Endothelial cell (in vitro differentiated cells): ENCODE measurements around the gene PLS1. TPM values are rescaled to one million over a fixed set of nuclear protein-coding genes. Genes with fewer than 3 reads are reported as not detected.
"Not testable (repeated sequence)": the region's sequence is repeated elsewhere in the genome, so short reads cannot be mapped to it uniquely, and the experiment has no call there.

ENCODE experiments used
- DNase-seq: peaks from one replicate; pipeline ENCODE4 v3.0.0; 2021; ENCODE audit warnings: low spot score
- H3K27ac Mint-ChIP-seq: one replicate; pipeline ENCODE4 v1.8.0; 2021; ENCODE audit warnings: mixed read lengths, inconsistent platforms; ENCODE audit not compliant: unreplicated experiment
- H3K27me3 Mint-ChIP-seq: one replicate; pipeline ENCODE4 v1.8.0; 2021; ENCODE audit warnings: mild to moderate bottlenecking, moderate library complexity, mixed read lengths, inconsistent platforms; ENCODE audit not compliant: unreplicated experiment
- H3K36me3 Mint-ChIP-seq: one replicate; pipeline ENCODE4 v1.8.0; 2021; ENCODE audit warnings: mild to moderate bottlenecking, low read depth, mixed read lengths, inconsistent platforms; ENCODE audit not compliant: unreplicated experiment
- H3K4me1 Mint-ChIP-seq: one replicate; pipeline ENCODE4 v1.8.0; 2021; ENCODE audit warnings: mild to moderate bottlenecking, mixed read lengths, inconsistent platforms; ENCODE audit not compliant: unreplicated experiment
- H3K4me3 Mint-ChIP-seq: one replicate; pipeline ENCODE4 v1.8.0; 2021; ENCODE audit warnings: mild to moderate bottlenecking, mixed read lengths, inconsistent platforms; ENCODE audit not compliant: unreplicated experiment
- H3K9me3 Mint-ChIP-seq: one replicate; pipeline ENCODE4 v1.8.0; 2021; ENCODE audit warnings: mixed read lengths, inconsistent platforms; ENCODE audit not compliant: unreplicated experiment
- total RNA-seq: library from RNA; stranded (reverse); fragmentation: NEBNext Ultra II Directional; extraction: Animal tissue kit (Norgen Biotek cat#: 25700); gene quantifications from one replicate; pipeline ENCODE4 v1.2.1, GENCODE V29; 2021; ENCODE audit not compliant: unreplicated experiment
- TF ChIP-seq, protein P1 (sequence below): fragments of 200-600 bp; sonication (generic); IDR thresholded peaks from one replicate; pipeline ENCODE4 v1.5.0; 2021; ENCODE audit warnings: antibody characterized with exemption; ENCODE audit not compliant: unreplicated experiment

The PLS1 gene
- total RNA-seq, 1 donor from 2014 or later, result 2.0 TPM

DNA sequence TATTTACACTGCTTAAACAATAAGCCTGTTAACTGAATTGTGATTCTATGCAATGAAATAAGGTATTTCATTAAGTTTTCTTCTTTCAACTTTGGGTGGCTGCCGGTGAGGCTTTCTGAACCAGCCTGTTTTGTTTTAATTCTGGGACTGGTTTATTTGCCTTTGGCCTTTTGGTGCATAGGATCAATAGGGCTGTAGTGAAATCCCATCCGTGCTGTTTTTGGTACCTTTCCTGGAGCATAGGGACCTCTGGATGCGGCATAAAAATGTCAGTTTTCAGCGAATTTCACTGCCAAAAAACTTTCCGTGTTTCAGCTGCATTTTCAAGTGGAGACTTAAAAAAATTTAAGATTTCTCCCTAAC lies 514 bp downstream of the PLS1 start:
- peak overlapping the region; percentile 97 for H3K4me3 Mint-ChIP-seq
- H3K4me1 Mint-ChIP-seq, result peaks cover 9% of the 10 kb centered on the region
- H3K27ac Mint-ChIP-seq, result no peak overlapping the region
- H3K9me3 Mint-ChIP-seq, result no peaks in the 10 kb centered on the region
- no peak for DNase-seq
- peaks cover 2% of the 10 kb centered on the region for H3K27me3 Mint-ChIP-seq
- TF ChIP-seq, protein P1, sequence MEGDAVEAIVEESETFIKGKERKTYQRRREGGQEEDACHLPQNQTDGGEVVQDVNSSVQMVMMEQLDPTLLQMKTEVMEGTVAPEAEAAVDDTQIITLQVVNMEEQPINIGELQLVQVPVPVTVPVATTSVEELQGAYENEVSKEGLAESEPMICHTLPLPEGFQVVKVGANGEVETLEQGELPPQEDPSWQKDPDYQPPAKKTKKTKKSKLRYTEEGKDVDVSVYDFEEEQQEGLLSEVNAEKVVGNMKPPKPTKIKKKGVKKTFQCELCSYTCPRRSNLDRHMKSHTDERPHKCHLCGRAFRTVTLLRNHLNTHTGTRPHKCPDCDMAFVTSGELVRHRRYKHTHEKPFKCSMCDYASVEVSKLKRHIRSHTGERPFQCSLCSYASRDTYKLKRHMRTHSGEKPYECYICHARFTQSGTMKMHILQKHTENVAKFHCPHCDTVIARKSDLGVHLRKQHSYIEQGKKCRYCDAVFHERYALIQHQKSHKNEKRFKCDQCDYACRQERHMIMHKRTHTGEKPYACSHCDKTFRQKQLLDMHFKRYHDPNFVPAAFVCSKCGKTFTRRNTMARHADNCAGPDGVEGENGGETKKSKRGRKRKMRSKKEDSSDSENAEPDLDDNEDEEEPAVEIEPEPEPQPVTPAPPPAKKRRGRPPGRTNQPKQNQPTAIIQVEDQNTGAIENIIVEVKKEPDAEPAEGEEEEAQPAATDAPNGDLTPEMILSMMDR, result no peak
- H3K36me3 Mint-ChIP-seq, result no peaks in the 10 kb centered on the region

DNA sequence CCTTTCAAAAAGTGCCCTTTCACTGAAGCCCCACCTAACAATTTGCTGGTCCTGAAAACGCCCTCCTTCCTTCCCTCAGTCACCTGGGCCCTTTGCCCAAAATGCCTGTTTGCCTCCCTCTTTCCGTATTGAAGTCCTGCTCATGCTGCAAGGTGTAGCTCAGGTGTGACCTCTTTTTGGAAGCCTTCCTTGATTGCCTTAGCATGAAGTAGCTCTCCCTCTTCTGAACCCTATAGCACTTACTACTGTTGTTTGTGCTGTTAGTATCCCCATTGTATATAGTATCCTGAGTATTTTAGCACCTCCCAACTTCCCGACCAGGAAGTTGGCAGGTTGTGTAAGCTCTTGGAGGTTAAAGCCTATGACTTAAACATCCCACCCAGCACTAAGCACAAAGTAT lies 1.7 kb downstream of the PLS1 start:
- Mint-ChIP-seq H3K27me3 (peaks cover 2% of the 10 kb centered on the region), H3K4me3 (no peak overlapping the region), H3K9me3 (no peaks in the 10 kb centered on the region), H3K4me1 (peaks cover 9% of the 10 kb centered on the region), H3K27ac (no peak overlapping the region), H3K36me3 (no peaks in the 10 kb centered on the region)
- DNase-seq, result no peak
- TF ChIP-seq, protein P1, result no peak

GRCh38 chr3:142601713-142602112 lies 5.5 kb downstream of the PLS1 start:
- no peaks in the 10 kb centered on the region for H3K36me3 Mint-ChIP-seq
- H3K27ac Mint-ChIP-seq, result no peak overlapping the region
- H3K4me1 Mint-ChIP-seq, result peaks cover 18% of the 10 kb centered on the region
- no peaks in the 10 kb centered on the region for H3K9me3 Mint-ChIP-seq
- H3K4me3 Mint-ChIP-seq, result no peak overlapping the region
- no peak for DNase-seq
- TF ChIP-seq, protein P1, result no peak
- H3K27me3 Mint-ChIP-seq, result peaks cover 2% of the 10 kb centered on the region

GRCh38 chr3:142602619-142603385 lies 6.6 kb downstream of the PLS1 start:
- H3K36me3 Mint-ChIP-seq, result no peaks in the 10 kb centered on the region
- H3K9me3 Mint-ChIP-seq, result no peaks in the 10 kb centered on the region
- TF ChIP-seq, protein P1, result no peak
- H3K27me3 Mint-ChIP-seq, result peaks cover 2% of the 10 kb centered on the region
- H3K4me3 Mint-ChIP-seq, result no peak overlapping the region
- no peak overlapping the region for H3K27ac Mint-ChIP-seq
- peaks cover 14% of the 10 kb centered on the region for H3K4me1 Mint-ChIP-seq
- DNase-seq, result no peak

- DNase-seq, H3K4me1 Mint-ChIP-seq, H3K27ac Mint-ChIP-seq, H3K4me3 Mint-ChIP-seq, H3K36me3 Mint-ChIP-seq, H3K27me3 Mint-ChIP-seq, H3K9me3 Mint-ChIP-seq: not testable (repeated sequence)
Measured at GRCh38 chr3:142603386-142603705, 7.2 kb downstream of the PLS1 start.
